ENCODE results near the gene GRIP2.

The GRIP2 gene

GRCh38 chr3:14561051-14561960 is 21.2 kb upstream of the GRIP2 start:
- no peak for DNase-seq

GRCh38 chr3:14560110-14560509 is 20.0 kb upstream of the GRIP2 start:
- DNase-seq = no peak

GRCh38 chr3:14558029-14558428 is 17.9 kb upstream of the GRIP2 start:
- DNase-seq = no peak

- no peak for DNase-seq
Measured at GRCh38 chr3:14555835-14556234, 15.7 kb upstream of the GRIP2 start.

- no peak for DNase-seq
Measured at GRCh38 chr3:14554715-14555114, 14.6 kb upstream of the GRIP2 start.

GRCh38 chr3:14553871-14554270 is 13.7 kb upstream of the GRIP2 start:
- no peak for DNase-seq

- no peak for DNase-seq
Measured at GRCh38 chr3:14552717-14553116, 12.6 kb upstream of the GRIP2 start.

GRCh38 chr3:14552041-14552648 is 12.0 kb upstream of the GRIP2 start:
- no peak for DNase-seq

GRCh38 chr3:14550651-14551611 is 10.8 kb upstream of the GRIP2 start:
- DNase-seq = no peak

- no peak for DNase-seq
Measured at GRCh38 chr3:14550181-14550580, 10.0 kb upstream of the GRIP2 start.

GRCh38 chr3:14549256-14549919 is 9.2 kb upstream of the GRIP2 start:
- DNase-seq = no peak

GRCh38 chr3:14548321-14548729 is 8.2 kb upstream of the GRIP2 start:
- peak; percentile 66 for DNase-seq

GRCh38 chr3:14547693-14548092 is 7.6 kb upstream of the GRIP2 start:
- DNase-seq = no peak

GRCh38 chr3:14546041-14546440 is 5.9 kb upstream of the GRIP2 start:
- DNase-seq = no peak

- no peak for DNase-seq
Measured at GRCh38 chr3:14545251-14545635, 5.1 kb upstream of the GRIP2 start.

GRCh38 chr3:14544282-14545250 is 4.4 kb upstream of the GRIP2 start:
- DNase-seq = no peak

GRCh38 chr3:14543446-14543845 is 3.3 kb upstream of the GRIP2 start:
- no peak for DNase-seq

GRCh38 chr3:14542656-14543055 is 2.5 kb upstream of the GRIP2 start:
- DNase-seq = no peak

- DNase-seq = no peak
Measured at GRCh38 chr3:14541646-14542045, 1.5 kb upstream of the GRIP2 start.

GRCh38 chr3:14540821-14541385 is 761 bp upstream of the GRIP2 start:
- no peak for DNase-seq

- DNase-seq = no peak
Measured at GRCh38 chr3:14539384-14539741, 779 bp downstream of the GRIP2 start.

Data from NCI-H1092 treated with DMSO at 0.1 percent for 48 hours (cell line).